HG02884 (cell line): ENCODE results near the gene PIK3R3.
"Not testable (repeated sequence)": the region's sequence is repeated elsewhere in the genome, so short reads cannot be mapped to it uniquely, and the experiment has no call there.

Experiments used
- ATAC-seq: cut with Tn5 transposase; IDR thresholded peaks from one replicate; pipeline ENCODE4 v1.9.1; 2021; ENCODE audit warnings: mild to moderate bottlenecking, moderate library complexity; ENCODE audit not compliant: unreplicated experiment

PIK3R3 gene

DNA sequence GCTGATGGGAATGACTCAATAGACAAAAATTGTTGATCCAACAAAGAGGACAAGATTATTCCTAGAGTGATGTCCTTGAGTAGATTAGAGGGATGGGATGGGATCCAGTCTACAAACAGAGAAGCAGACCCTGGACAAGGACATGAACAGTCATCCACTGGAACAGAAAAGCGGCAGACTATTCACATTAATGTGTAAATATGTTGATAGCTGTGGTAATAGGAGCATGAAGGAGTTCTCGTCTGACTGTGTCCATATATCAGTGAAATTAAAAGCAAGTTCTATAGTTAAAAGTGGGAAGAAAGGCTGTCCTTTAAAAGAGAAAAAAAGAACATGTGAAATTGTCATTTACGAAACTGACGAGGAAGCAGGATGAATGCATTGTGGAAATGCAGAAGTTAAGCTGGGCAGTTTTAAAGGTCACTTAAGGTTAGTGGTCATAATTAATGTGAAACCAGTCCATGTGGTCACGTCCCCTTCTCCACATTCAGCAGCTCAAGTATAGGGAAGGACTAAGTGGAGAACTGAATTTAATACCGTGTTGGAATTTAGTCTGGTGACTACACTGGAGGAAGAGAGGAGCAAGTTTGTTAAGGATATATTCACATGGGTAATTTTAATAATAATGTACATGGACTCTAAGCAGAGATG lies 62.1 kb downstream of the PIK3R3 start:
- no peak for ATAC-seq

DNA sequence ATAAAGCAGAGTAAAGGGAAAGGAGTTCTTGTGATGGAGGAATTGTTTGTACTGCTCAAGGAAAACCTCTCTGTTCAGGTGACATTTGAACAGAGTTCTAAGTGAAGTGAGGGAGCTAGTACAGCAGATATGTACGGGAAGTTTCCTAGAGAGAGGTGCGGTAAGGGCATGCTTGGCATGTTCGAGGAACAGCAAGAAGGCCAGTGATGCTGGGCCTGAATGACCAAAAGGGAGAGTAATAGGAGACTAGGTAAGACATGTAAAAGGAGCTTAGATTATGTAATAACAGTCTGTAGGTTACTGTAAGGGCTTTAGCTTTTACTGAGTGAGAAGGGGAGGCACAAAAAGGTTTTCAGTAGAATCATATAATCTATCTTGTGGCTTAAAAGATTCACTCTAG lies 63.9 kb downstream of the PIK3R3 start:
- no peak for ATAC-seq

DNA sequence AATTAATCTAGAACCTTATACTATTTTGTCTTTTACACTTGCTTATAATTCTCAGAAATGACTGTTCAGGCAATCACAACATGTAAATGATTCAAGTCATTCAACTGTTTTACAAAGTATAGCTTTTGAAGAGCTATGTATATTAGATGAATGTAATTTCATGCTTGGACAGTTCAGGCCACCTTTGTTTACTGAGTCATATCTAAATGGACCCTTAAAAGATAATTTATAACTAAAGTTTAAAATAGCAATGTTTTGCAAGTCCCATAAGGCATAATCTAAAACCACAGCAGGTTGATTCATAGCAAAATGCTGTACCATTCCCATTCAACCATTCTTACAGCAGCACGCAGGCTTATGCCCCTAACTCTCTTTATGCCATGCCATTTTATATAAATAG lies 64.8 kb downstream of the PIK3R3 start:
- no peak for ATAC-seq

- ATAC-seq: no peak
Observed at GRCh38 chr1:46065405-46065804, 67.0 kb downstream of the PIK3R3 start.

DNA sequence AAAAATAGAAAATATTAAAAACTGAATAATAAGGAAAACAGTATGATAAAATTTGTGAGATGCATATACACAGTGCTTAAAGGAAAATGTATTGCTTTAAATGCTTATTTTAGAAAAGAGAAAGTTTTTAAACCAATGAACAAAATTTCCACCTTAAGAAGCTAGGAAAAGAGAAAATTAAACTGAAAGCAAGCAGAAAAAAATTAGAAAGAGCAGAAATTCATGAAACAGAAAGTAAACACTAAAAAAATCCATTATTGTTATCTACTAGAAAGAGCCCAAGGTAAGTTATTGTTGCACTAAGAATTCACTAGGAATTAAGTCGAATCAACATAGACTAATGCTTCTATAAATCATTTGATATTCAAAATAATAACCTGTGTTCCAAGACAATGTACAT lies 67.7 kb downstream of the PIK3R3 start:
- ATAC-seq: no peak

- ATAC-seq: no peak
Observed at GRCh38 chr1:46062651-46063319, 69.6 kb downstream of the PIK3R3 start.

- ATAC-seq: no peak
Observed at GRCh38 chr1:46061146-46061545, 71.3 kb downstream of the PIK3R3 start.

DNA sequence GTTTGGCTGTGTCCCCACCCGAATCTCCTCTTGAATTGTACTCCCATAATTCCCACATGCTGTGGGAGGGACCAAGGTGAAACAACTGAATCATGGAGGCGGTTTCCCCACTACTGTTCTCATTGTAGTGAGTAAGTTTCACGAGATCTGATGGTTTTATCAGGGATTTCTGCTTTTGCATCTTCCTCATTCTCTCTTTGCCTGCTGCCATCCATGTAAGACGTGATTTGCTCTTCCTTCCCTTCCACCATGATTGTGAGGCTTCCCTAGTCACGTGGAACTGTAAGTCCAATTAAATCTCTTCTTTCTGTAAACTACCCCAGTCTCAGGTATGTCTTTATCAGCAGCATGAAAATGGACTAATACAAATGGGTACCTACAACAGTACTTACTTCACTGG lies 73.5 kb downstream of the PIK3R3 start:
- no peak for ATAC-seq

GRCh38 chr1:46057781-46058180 lies 74.6 kb downstream of the PIK3R3 start:
- no peak for ATAC-seq

- ATAC-seq: not testable (repeated sequence)
Observed at GRCh38 chr1:46057215-46057614, 75.2 kb downstream of the PIK3R3 start.

- ATAC-seq: no peak
Observed at GRCh38 chr1:46056325-46056724, 76.1 kb downstream of the PIK3R3 start.

- no peak for ATAC-seq
Observed at GRCh38 chr1:46053734-46054133, 78.7 kb downstream of the PIK3R3 start.

GRCh38 chr1:46044116-46044515 lies 88.3 kb downstream of the PIK3R3 start:
- no peak for ATAC-seq

DNA sequence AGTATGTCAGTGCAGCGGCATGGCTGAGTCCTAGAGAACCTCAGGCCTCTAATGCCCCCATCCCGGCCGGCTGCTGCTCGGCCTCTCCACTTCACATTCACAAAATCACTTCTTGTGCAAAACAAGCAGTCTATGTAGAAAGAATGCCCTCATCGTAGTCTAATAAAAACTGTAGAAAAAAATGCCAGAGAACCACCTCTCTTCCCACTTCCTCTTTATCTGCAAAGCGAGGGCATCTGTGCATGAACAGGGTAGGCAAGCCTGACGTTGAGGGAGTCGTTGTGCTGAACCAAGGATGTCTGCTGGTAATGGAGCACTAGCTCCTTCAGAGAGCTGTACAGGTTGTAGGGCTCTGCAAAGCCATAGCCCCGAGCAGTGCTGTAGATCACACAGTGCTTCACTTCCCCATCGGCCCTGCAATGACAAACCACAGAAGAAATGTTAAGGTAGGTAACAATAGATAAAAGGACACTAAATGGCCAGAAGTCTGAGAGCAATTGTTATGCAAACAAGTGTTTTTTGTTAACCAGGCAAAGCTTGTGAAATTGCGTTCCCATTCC lies 88.9 kb downstream of the PIK3R3 start:
- peak; percentile 83 for ATAC-seq

- no peak for ATAC-seq
Observed at GRCh38 chr1:46041974-46042373, 90.5 kb downstream of the PIK3R3 start.

DNA sequence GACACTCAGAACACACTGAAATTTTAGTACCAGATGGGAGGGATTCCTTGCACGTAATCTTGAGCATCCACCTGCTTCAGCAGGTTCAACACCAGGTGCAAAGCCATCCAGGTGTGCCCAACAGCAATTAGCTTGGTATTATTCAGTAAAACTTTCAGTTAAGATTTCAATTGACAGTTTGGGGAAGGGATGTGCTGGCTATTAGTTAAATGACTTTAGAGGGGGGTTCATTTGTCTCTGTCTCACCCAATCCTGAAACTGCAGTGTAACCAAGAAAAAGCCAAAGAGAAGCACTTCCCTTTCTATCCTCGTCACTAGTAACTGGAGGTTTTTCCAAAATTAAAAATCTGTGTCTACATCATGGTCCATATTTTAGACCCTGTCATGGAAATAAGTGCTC lies 90.9 kb downstream of the PIK3R3 start:
- no peak for ATAC-seq

DNA sequence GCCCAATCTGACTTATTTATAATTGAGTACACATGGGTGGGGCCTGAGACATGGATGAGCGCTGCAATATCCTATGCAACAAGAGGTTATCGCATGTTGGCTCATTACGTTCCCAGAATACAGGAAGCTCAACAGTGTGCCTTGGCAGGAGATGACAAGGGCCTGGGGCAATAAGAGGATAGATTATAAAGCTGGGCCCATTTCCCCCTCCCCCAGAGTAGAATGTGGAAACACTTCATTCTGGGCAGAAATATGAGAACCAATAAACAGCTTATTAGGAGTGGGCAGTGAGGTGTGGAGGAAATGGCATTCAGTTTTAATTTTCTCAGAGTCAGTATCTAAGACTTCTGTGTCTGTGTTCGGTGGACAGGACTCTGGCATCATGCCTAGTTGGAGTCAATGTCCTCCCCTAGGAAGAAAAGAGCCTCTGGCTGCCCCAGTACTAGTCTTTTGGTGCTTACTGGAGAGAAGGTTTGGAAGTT lies 92.8 kb downstream of the PIK3R3 start:
- no peak for ATAC-seq

DNA sequence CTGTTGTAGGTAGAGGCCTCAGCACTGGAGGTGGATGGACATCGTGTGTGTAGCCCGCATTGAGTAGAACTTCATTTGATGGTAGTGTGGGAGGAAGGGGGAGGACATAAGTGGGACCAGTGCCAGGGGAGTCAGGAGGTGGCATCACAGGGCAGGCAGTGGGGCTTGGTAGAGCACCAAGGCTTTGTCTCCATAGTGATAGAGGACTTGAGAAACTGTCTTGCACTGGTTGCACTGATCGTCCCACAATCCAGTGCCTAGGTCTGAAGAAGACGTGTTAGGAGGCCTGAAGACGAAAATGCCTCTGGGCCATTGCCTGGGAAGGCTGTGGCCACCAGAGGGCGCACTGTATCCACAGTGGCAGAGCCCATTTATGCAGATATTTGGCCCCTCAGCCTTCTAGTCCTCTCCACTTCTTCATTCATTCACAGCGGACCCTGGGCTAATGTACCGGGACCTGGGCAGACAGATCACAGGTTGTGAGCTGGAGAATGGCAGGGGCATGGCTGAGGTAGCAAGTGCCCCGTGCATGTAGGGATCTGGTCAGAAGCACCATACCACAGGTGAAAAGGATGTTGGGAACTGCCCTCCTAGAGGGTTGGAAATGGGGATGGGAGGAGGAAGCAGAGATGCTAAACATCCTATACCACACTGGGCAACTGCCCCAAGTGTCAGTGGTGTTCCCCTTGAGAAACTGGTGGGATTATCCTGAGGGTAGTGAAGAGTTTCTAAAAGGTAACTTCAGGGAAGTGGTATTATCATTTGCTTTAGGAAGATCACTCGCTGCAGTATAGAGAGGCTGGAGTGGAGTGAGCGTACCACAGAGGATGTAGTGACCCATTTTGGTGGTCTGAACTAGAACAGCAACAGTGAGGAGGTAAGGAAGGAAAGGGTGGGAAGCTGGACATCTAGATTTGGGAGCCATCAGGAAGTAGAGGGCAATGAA lies 95.3 kb downstream of the PIK3R3 start:
- ATAC-seq: no peak

- ATAC-seq: no peak
Observed at GRCh38 chr1:46034601-46035516, 97.6 kb downstream of the PIK3R3 start.
